Measurements from ENCODE around the gene SHD.
"Not testable (repeated sequence)": the region's sequence is repeated elsewhere in the genome, so short reads cannot be mapped to it uniquely, and the experiment has no call there.

The SHD gene

GRCh38 chr19:4267101-4267900 lies 11.8 kb upstream of the SHD start:
- peak; percentile 43 for DNase-seq (ENCODE audit: low read depth, low spot score)

GRCh38 chr19:4267901-4268815 lies 10.9 kb upstream of the SHD start:
- no peak for DNase-seq (ENCODE audit: low read depth, low spot score)

- DNase-seq (ENCODE audit: low read depth, low spot score), result no peak
Measured at GRCh38 chr19:4268816-4269430, 10.1 kb upstream of the SHD start.

GRCh38 chr19:4272894-4273293 lies 6.2 kb upstream of the SHD start:
- no peak for DNase-seq (ENCODE audit: low read depth, low spot score)

- not testable (repeated sequence) for DNase-seq (ENCODE audit: low read depth, low spot score)
Measured at GRCh38 chr19:4274321-4274686, 4.8 kb upstream of the SHD start.

GRCh38 chr19:4277191-4277696 lies 1.8 kb upstream of the SHD start:
- DNase-seq (ENCODE audit: low read depth, low spot score), result no peak

- no peak for DNase-seq (ENCODE audit: low read depth, low spot score)
Measured at GRCh38 chr19:4278010-4278409, 1.1 kb upstream of the SHD start.

GRCh38 chr19:4279267-4279529 lies 132 bp downstream of the SHD start:
- DNase-seq (ENCODE audit: low read depth, low spot score), result no peak

GRCh38 chr19:4279530-4280422 lies 710 bp downstream of the SHD start:
- DNase-seq (ENCODE audit: low read depth, low spot score), result no peak

GRCh38 chr19:4284176-4284958 lies 5.3 kb downstream of the SHD start:
- DNase-seq (ENCODE audit: low read depth, low spot score), result peak; percentile 37

- no peak for DNase-seq (ENCODE audit: low read depth, low spot score)
Measured at GRCh38 chr19:4284974-4285373, 5.9 kb downstream of the SHD start.

GRCh38 chr19:4286141-4286540 lies 7.1 kb downstream of the SHD start:
- DNase-seq (ENCODE audit: low read depth, low spot score), result not testable (repeated sequence)

- no peak for DNase-seq (ENCODE audit: low read depth, low spot score)
Measured at GRCh38 chr19:4288091-4288777, 9.2 kb downstream of the SHD start.

- DNase-seq (ENCODE audit: low read depth, low spot score), result no peak
Measured at GRCh38 chr19:4291184-4291732, 12.2 kb downstream of the SHD start.

GRCh38 chr19:4292515-4292914 lies 13.4 kb downstream of the SHD start:
- no peak for DNase-seq (ENCODE audit: low read depth, low spot score)

GRCh38 chr19:4294389-4294788 lies 15.3 kb downstream of the SHD start:
- no peak for DNase-seq (ENCODE audit: low read depth, low spot score)

- no peak for DNase-seq (ENCODE audit: low read depth, low spot score)
Measured at GRCh38 chr19:4295972-4296771, 17.1 kb downstream of the SHD start.

- no peak for DNase-seq (ENCODE audit: low read depth, low spot score)
Measured at GRCh38 chr19:4297901-4298809, 19.1 kb downstream of the SHD start.
